ENCODE results near the gene SFXN5. TPM values are rescaled to one million over a fixed set of nuclear protein-coding genes. Genes with fewer than 3 reads are reported as not detected.
A peak's percentile ranks its signal among the peaks of the same experiment; 100 is the strongest.

Gene SFXN5
- total RNA-seq, 6 experiments from 2014 or later, result 10.2 to 17.0 (median 14.7) TPM

DNA sequence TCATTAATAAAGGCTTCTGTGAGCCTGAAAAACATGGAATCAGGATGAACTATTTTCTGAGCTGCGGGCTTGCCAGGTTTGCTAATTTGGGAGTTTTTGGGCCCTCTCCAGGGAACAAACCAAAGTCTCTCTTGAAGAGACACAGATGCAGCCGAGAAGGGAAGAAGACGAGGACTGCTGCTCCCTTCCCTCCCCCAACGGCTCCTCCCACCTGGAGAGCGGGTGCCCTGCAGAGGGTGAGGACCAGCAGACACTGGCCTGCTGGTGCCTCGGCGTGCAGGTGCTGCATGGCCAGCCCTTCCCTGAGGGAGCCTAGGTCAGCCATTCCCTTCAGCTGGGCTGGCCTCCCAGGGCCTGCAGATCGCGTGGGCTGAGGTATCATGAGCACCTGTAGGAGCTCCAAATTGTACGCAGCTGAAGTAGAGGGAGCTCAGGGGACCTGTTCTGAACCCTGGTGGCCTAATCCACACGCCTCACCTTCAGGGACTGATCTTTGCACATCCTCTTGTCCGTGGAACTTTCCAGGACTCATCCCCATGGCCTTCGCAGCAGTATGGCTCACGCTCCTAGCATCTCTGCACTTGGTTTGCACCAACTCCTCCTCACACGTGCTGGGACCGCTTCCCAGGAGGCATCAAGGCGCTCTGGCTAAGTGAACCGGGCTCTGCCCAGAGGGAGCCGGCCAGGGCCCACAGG lies 134.7 kb downstream of the SFXN5 start:
- H3K27me3 Mint-ChIP-seq (ENCODE audit: insufficient read depth), result peaks cover 32% of the 10 kb centered on the region

DNA sequence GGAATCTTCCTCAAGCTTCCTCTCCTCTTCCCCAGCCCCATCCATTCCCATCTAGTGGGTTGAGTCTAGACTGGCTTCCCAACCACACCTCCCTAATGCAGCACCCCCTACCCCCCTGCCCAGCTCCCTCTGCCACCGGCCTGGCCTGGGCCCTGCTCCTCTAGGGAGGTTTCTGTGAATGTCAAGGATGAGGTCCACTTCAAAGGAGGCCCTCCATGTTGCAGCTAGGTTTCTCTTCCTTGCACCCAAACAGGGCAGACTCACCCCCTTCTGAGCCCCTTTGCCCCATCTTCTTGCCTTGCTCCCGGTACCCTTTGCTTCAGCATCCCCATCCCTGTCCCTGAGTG lies 135.9 kb downstream of the SFXN5 start:
- H3K36me3 Mint-ChIP-seq (ENCODE audit: low read depth), result no peaks in the 10 kb centered on the region
- H3K27ac Mint-ChIP-seq, result no peak overlapping the region
- no peak for DNase-seq
- H3K27me3 Mint-ChIP-seq (ENCODE audit: insufficient read depth), result peaks cover 32% of the 10 kb centered on the region
- H3K4me3 Mint-ChIP-seq, result no peak overlapping the region
- TF ChIP-seq, protein P1, sequence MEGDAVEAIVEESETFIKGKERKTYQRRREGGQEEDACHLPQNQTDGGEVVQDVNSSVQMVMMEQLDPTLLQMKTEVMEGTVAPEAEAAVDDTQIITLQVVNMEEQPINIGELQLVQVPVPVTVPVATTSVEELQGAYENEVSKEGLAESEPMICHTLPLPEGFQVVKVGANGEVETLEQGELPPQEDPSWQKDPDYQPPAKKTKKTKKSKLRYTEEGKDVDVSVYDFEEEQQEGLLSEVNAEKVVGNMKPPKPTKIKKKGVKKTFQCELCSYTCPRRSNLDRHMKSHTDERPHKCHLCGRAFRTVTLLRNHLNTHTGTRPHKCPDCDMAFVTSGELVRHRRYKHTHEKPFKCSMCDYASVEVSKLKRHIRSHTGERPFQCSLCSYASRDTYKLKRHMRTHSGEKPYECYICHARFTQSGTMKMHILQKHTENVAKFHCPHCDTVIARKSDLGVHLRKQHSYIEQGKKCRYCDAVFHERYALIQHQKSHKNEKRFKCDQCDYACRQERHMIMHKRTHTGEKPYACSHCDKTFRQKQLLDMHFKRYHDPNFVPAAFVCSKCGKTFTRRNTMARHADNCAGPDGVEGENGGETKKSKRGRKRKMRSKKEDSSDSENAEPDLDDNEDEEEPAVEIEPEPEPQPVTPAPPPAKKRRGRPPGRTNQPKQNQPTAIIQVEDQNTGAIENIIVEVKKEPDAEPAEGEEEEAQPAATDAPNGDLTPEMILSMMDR (IDR thresholded peaks at IDR 0.05), result no peak
- H3K4me1 Mint-ChIP-seq (ENCODE audit: low read depth), result peaks cover 4% of the 10 kb centered on the region
- no peaks in the 10 kb centered on the region for H3K9me3 Mint-ChIP-seq

More for the DNA sequence above, 134.7 kb downstream of the SFXN5 start:
- H3K4me3 Mint-ChIP-seq, result no peak overlapping the region
- no peaks in the 10 kb centered on the region for H3K9me3 Mint-ChIP-seq
- no peaks in the 10 kb centered on the region for H3K36me3 Mint-ChIP-seq (ENCODE audit: low read depth)
- peaks cover 16% of the 10 kb centered on the region for H3K4me1 Mint-ChIP-seq (ENCODE audit: low read depth)
- DNase-seq, result no peak
- TF ChIP-seq, protein P1 (IDR thresholded peaks at IDR 0.05), result no peak
- H3K27ac Mint-ChIP-seq, result no peak overlapping the region

DNA sequence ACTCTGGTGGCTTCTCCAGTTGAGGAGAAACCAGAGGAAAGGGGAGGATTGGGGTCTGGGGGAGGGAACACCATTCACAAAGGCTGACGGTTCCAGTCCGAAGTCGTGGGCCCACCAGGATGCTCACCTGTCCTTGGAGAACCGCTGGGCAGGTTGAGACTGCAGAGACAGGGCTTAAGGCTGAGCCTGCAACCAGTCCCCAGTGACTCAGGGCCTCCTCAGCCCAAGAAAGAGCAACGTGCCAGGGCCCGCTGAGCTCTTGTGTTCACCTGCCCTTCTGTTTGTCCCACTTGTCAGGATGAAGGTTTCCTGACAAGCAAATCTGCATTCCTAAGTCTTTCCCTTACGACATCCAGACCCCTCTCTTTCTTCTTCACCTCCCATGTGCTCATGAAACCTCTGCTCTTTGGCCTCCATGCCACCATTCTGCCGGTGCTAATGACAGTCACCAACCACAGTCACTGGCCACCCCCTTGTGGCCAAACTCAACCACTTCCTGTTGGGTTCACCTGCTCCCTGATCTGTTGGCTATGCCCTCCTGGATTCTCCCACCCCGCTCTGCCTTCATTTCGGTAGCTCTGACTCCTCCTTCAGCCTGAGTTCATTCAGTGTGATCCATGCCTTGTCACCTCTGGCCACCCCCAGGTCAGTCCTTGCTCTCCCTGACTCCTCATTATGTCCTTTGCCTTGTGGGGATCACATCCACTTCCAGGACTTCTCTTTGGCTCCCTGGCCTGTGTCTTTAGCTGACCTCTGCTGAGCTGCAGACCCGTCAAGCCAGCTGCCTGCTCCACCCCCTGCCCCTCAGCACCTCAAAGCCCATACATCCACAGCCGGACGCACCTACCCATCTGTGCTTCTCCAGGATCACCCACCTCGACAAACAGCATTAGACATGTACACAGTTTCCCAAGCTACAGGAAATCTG lies 136.6 kb downstream of the SFXN5 start:
- TF ChIP-seq, protein P1 (IDR thresholded peaks at IDR 0.05), result peak; percentile 71
- no peak overlapping the region for H3K27ac Mint-ChIP-seq
- H3K27me3 Mint-ChIP-seq (ENCODE audit: insufficient read depth), result peaks cover 32% of the 10 kb centered on the region
- no peaks in the 10 kb centered on the region for H3K36me3 Mint-ChIP-seq (ENCODE audit: low read depth)
- no peak overlapping the region for H3K4me3 Mint-ChIP-seq
- no peak for DNase-seq
- H3K9me3 Mint-ChIP-seq, result no peaks in the 10 kb centered on the region
- no peaks in the 10 kb centered on the region for H3K4me1 Mint-ChIP-seq (ENCODE audit: low read depth)

- H3K4me3 Mint-ChIP-seq, result no peak overlapping the region
- no peak overlapping the region for H3K27ac Mint-ChIP-seq
- H3K9me3 Mint-ChIP-seq, result no peaks in the 10 kb centered on the region
Observed at GRCh38 chr2:72933646-72934151, 137.8 kb downstream of the SFXN5 start.

DNA sequence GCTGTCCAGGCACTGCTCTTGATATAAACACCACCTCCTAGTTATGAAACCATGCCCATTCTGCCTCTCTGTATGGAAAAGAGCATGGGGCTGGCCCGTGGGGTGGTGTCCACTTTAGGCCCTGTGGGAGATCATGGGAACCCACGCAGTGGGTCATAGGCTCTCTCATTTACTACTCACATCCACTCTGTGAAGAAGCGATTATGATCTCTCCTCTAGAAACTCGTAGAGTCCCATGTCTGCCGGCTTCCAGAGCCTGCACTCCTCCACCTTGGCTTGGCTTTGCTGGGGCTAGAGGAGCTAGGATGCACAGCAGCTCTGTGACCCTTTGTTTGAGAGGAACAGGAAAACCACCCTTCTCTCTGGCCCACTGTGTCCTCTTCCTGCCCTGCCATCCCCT lies 138.3 kb downstream of the SFXN5 start:
- DNase-seq, result no peak
- Mint-ChIP-seq H3K36me3 (ENCODE audit: low read depth) (no peaks in the 10 kb centered on the region), H3K4me1 (ENCODE audit: low read depth) (no peaks in the 10 kb centered on the region), H3K27me3 (ENCODE audit: insufficient read depth) (peaks cover 28% of the 10 kb centered on the region), H3K27ac (no peak overlapping the region), H3K4me3 (no peak overlapping the region), H3K9me3 (no peaks in the 10 kb centered on the region)
- TF ChIP-seq, protein P1 (IDR thresholded peaks at IDR 0.05), result no peak

More at GRCh38 chr2:72933646-72934151, 137.8 kb downstream of the SFXN5 start:
- no peak for DNase-seq
- H3K27me3 Mint-ChIP-seq (ENCODE audit: insufficient read depth), result peaks cover 30% of the 10 kb centered on the region
- no peaks in the 10 kb centered on the region for H3K4me1 Mint-ChIP-seq (ENCODE audit: low read depth)
- TF ChIP-seq, protein P1 (IDR thresholded peaks at IDR 0.05), result no peak
- no peaks in the 10 kb centered on the region for H3K36me3 Mint-ChIP-seq (ENCODE audit: low read depth)
